Amygdala (tissue), 56 donors: ENCODE data around the gene SPAAR.
A peak's percentile ranks its signal among the peaks of the same experiment; 100 is the strongest.
"Not testable (repeated sequence)": the region's sequence is repeated elsewhere in the genome, so short reads cannot be mapped to it uniquely, and the experiment has no call there.

ENCODE experiments used
- DNase-seq, 56 donors: peaks; one replicate each; lab custom pipeline; 2025; lab: John Stamatoyannopoulos, UW

SPAAR gene

DNA sequence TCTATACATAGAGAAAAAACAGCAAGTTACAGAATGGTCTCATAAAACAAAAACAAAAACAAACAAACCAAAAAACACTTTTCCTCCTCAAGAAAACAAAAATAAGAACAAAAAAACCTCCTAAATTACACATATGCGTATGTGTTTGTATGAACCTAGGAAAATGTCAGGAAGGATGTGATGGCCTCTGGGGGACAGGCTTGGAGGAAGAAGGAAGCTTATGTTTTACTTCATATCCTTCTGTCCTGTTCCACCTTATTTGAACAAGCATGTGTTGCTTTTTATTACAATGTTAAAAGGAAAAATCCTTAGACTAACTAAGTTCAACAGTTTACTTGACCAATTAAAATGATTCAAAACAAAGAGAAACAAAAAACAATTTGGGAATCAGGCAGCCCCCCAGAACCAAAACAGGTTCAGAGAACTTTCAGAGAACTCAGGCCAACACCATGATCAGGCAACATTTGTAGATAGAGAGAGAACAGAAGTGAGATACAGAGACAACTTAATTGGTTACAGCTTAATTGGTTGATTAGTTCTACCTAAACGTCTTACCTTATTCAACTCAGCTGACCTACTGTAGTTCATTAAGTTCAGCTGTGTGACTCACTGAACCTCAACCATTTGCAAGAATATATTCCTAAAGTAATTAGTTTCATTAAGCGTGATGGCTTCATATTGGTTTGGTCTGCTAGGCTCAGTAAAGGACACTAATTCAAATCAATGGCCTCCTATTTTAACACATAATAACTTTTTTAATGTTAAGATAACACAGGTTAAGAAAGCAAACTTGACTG is 10.1 kb downstream of the SPAAR start:
- DNase-seq, result no peak

GRCh38 chr9:35920051-35920620 is 10.8 kb downstream of the SPAAR start:
- DNase-seq, result no peak

- no peak for DNase-seq
These were observed 14.3 kb downstream of the SPAAR start for GRCh38 chr9:35923598-35923926.

DNA sequence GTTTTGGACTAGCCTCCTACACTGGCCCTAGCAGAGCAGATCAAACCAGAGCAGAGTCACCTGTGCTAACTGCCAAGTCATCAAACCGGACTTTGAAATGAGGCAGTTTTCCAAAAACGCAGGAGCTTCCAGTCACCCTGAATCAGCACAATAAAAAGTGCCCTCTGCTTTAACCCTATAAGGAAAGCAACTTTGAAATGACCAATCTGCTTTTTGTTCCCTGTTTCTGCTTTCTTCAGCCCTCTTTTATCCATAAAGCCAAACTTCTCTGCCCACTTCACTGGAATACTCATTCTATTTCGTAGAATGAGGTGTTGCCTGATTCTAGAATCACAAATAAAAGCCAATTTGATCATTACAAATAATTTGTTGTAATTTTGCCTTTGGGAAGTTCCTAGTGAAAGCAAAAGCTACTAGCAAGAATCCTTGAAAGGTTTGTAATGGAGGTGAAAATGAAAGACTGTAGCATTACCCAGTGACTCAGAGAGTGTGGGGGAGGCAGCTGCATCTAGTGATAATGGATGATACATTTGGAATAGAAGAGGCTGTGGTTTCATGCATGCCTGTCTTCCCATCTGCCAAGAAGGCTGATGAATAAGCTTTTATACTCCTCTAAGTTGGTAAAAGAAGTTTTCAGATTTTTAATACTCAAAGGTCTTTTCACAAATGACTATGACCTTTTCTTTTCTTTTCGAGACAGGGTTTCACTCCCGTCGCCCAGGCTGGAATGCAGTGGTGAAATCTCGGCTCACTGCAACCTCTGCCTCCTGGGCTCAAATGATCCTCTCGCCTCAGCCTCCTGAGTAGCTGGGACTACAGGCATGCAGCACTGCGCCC is 14.9 kb downstream of the SPAAR start:
- peak in 8 of 56 donors; percentile 4 to 51 (median 33) for DNase-seq

DNA sequence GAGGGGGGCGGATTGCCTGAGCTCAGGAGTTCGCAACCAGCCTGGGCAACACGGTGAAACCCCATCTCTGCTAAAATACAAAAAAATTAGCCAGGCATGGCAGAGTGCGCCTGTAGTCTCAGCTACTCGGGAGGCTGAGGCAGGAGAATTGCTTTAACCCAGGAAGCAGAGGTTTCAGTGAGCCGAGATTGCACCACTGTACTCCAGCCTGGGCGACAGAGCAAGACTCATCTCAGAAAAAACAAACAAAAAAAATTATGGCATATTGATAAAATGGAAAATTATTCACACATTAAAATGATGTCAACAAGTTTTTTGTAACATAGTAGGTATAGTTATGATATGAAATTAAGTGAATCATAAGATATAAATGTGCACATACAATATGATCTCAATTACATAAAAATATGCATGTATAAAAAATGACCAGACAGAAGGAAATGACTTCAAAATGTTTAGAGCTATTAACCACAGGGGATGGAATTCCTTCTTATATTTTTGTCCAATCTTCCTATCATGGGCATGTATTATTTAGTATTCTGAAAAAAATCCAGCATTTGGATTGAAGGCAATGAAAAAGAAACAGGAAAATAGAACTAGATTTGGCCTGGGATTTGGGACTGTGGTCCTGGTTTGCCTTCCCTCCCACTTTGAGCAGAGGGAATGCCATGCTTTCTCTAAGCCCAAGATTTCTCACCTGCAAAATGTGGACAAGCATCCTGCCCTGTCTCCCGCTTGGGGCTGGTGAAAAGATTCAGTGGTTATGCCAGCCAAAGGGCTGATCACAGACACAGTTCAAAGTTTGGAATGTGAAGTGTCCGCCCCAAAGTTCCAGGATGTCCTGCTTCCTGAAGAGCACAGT is 19.5 kb downstream of the SPAAR start:
- no peak for DNase-seq

GRCh38 chr9:35929453-35929718 is 20.1 kb downstream of the SPAAR start:
- DNase-seq, result no peak

DNA sequence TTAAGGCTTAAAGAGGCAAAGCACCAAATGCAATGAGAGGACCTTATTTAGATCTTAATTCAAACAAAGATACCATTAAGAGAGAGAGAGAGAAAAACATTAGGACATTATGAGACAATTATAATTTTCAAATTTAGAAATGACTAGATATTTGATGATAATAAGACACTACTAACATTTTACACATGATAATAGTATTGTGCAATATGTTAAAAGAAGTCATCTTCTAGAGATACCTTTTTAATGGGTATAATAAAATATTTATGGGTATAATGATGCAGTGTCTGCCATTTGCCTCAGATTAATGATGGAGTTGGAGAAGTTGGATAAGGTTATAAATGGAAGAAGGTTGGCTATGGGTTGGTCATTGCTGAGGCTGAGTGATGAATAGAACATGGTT is 21.2 kb downstream of the SPAAR start:
- DNase-seq, result no peak

DNA sequence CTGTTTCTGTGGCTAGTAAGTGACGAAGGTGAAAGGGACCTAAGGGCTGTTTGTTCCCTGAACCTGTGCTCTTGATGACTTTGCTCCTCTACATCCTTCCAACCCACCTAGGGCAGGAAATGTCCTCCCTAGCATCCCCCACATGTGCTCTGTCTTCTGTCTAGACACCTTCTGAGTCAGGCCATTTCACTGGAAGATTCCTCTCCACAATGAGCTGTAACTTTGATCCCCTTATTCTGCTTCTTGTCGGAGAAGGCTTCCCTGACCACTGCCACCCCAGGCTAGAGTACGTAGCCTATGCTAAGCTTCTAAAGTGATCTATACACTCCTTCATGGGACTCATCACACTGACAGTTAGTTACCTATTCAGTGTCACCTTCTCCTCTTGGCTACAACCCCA is 21.7 kb downstream of the SPAAR start:
- DNase-seq, result no peak

DNA sequence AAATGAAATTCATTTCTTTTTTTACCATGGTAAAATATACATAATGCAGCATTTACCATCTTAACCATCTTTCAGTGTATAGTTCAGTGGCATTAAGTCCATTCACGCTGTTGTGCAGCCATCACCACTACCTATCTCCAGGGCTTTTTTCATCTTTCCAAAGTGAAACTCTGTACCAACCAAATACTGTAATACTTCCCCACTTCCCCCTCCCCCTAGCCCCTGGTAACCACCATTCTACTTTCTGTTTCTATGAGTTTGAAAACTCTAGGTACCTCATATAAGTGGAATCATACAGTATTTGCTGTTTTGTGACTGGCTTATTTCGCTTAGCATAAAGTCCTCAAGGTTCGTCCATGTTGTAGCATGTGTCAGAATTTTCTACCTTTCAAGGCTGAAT is 23.4 kb downstream of the SPAAR start:
- no peak for DNase-seq

- no peak for DNase-seq
These were observed 24.3 kb downstream of the SPAAR start for GRCh38 chr9:35933550-35934067.

DNA sequence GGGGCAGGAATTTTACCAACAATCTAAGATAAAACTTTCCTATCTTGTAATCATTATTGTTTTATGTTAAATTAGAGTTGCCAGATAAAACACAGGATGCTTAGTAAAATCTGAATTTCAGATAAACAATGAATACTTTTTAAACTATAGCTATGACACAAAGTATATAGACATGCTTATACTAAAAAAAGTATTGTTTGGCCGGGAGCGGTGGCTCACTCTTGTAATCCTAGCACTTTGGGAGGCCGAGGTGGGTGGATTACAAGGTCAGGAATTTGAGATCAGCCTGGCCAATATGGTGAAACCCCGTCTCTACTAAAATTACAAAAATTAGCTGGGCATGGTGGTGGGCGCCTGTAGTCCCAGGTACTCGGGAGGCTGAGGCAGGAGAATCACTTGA is 24.8 kb downstream of the SPAAR start:
- DNase-seq, result not testable (repeated sequence)

GRCh38 chr9:35935261-35935660 is 26.0 kb downstream of the SPAAR start:
- no peak for DNase-seq

GRCh38 chr9:35935755-35936509 is 26.6 kb downstream of the SPAAR start:
- no peak for DNase-seq

DNA sequence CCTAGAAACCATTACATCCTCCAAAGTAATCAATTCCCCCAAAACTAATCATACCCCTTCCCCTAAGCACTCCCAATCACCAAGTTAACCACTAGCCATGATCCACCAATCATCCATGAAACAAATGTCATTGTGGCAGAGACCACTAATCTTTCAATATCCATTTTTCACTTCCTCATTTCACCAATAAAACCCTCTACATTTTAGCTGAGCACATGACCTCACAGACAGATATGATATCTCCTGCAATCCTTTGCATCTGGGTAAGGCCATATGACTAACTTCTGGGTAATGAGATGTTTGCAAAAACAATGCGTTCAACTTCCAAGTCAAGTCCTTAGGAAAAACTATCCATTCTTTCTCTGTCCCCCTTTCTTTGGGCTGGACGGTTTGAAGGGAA is 27.9 kb downstream of the SPAAR start:
- DNase-seq, result no peak

DNA sequence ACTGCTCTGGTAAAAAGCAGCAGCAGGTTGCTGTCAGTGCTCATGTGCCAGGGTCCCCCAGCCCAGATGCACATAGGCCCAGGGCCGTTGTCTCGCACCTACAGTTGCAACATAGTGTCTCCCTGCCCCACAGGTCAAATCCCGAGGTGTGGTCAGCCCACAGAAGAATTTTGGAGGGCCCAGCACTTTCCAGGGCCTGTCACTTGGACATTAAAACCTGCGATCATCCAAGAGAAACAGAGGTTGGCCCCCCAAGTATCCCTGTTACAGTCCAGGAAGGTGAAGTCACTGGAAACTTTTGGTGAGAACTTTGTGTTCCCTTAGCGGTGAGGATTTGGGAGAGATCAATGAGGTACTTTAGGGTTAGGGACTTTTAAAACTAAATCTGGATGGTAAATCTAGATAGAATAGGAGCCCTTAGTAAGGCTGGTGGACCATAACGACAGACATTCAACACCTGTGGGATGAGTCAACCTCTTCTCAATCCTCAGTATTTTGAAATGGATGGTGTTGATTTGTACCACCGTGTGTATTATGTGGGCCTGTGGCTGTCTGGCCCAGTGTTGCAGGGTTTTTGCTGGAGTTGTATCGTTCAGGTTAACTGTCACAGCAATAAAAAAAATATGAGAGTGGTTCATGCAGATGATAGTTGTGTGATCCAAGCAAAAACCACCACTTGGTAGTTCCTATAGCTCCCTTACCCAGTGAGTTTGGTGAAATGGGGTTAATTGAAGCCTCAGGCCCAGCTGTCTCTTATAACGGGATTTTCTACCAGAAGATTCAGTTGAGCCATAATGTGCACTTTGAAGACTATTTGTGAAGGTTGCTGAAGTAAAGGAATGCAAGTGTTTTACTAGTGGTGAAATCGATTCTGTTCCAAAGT is 29.4 kb downstream of the SPAAR start:
- DNase-seq, result no peak

DNA sequence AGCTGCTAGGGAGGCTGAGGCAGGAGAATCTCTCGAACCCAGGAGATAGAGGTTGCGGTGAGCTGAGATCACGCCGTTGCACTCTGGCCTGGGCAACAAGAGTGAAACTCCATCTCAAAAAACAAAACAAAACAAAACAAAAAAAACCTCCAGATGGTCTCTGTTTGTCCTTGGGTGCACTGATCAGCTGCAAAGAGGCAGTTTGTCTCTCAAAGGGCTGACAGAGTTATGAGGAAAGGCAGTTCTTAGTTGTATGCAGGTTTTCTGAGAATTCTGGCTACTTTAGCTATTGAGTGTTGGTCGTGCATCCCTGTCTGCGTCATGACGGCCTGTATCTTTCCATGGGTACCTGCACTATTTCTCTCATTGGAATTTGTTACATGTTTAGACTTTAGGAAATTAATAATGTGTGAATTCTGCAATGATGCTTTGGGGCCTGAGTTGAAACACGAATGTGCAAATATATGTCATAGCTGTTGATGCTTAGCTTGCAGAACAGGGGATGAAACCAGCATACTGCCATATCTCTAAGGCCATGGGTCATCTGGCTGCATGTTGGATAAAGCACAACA is 30.5 kb downstream of the SPAAR start:
- no peak for DNase-seq

- no peak for DNase-seq
These were observed 31.4 kb downstream of the SPAAR start for GRCh38 chr9:35940458-35941407.
